OCI-LY3 (cell line): Measurements from ENCODE around the gene HSPA9.

Experiments
- H2AFZ ChIP-seq: fragments of 200-600, 300-600 bp; shearing (Covaris generic); 2 replicates; pipeline ENCODE4 v1.6.0; 2014; ENCODE audit warnings: antibody characterized with exemption, low read depth, low read length
- H3K27ac ChIP-seq: fragments of 200-600, 300-600 bp; sonication (generic); 2 replicates; pipeline ENCODE4 v1.5.1; 2014; ENCODE audit warnings: mild to moderate bottlenecking, low read length, moderate library complexity, mixed read lengths
- H3K27me3 ChIP-seq: fragments of 200-600, 300-600 bp; sonication (generic); 2 replicates; pipeline ENCODE4 v1.6.1; 2014; ENCODE audit warnings: low read depth, low read length, mixed read lengths
- H3K36me3 ChIP-seq: fragments of 200-600, 300-600 bp; sonication (generic); replicated peaks from 2 replicates; pipeline ENCODE3; 2014; ENCODE audit warnings: low read depth, low read length, mixed read lengths
- H3K4me1 ChIP-seq: fragments of 300-600, 200-600 bp; sonication (generic); 2 replicates; pipeline ENCODE4 v1.6.1; 2014; ENCODE audit warnings: low read length, mixed read lengths
- H3K4me2 ChIP-seq: fragments of 200-600, 300-600 bp; sonication (generic); 2 replicates; pipeline ENCODE4 v1.6.1; 2014; ENCODE audit warnings: low read length, mixed read lengths
- H3K4me3 ChIP-seq: fragments of 300-600, 200-600 bp; sonication (generic); 2 replicates; pipeline ENCODE4 v1.5.1; 2014; ENCODE audit warnings: antibody characterized with exemption, mild to moderate bottlenecking, low read length, moderate library complexity
- H3K79me2 ChIP-seq: fragments of 300-600, 200-600 bp; shearing (Covaris generic); 2 replicates; pipeline ENCODE4 v1.6.1; 2014; ENCODE audit warnings: mild to moderate bottlenecking, low read length, mixed read lengths
- H3K9ac ChIP-seq: fragments of 300-600, 200-600 bp; shearing (Covaris generic); 2 replicates; pipeline ENCODE4 v1.6.0; 2014; ENCODE audit warnings: mild to moderate bottlenecking, low read length, moderate library complexity
- H3K9me3 ChIP-seq: fragments of 200-600, 300-600 bp; shearing (Covaris generic); 2 replicates; pipeline ENCODE4 v1.6.1; 2014; ENCODE audit warnings: low read length, mixed read lengths; ENCODE audit not compliant: insufficient read depth
- H4K20me1 ChIP-seq: fragments of 200-600, 300-600 bp; sonication (generic); 2 replicates; pipeline ENCODE4 v1.6.1; 2016; ENCODE audit warnings: low read length, mixed read lengths; ENCODE audit not compliant: insufficient read depth
- CTCF ChIP-seq: fragments of 200-600, 300-600 bp; sonication (generic); IDR thresholded peaks from 2 replicates; pipeline ENCODE4 v1.5.1; 2014; ENCODE audit warnings: antibody characterized with exemption, low read length, low read depth
- EZH2phosphoT487 ChIP-seq: fragments of 200-600 bp; shearing (Covaris generic); IDR thresholded peaks from 2 replicates; pipeline ENCODE4 v1.6.1; 2018; ENCODE audit warnings: antibody characterized with exemption, mixed run types, low read depth

The HSPA9 gene

DNA sequence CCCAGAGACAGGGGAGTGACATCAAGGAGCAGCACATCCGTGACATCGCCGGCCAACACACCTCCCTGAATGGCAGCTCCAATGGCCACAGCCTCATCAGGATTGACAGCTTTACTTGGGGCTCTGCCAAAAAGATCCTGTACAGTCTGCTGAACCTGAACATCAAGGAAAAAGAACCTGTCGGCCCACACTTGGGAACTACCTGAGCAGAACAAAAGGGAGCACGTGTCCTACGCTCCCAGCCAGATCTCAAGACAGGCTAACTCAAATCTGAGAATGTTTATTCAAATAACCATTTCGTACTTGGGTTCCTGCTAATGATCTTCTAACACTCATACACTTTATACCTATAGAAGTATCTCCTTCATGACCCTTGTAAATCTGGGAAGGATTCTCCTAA is 15.3 kb downstream of the HSPA9 start:
- H3K4me2 ChIP-seq, result no peak overlapping the region
- H3K4me3 ChIP-seq, result no peak overlapping the region
- H3K4me1 ChIP-seq, result no peaks in the 10 kb centered on the region
- no peak overlapping the region for H3K9ac ChIP-seq
- no peaks in the 10 kb centered on the region for H3K9me3 ChIP-seq
- H3K27me3 ChIP-seq, result no peaks in the 10 kb centered on the region
- no peak overlapping the region for H3K27ac ChIP-seq
- TF ChIP-seq CTCF (no peak), EZH2phosphoT487 (no peak)
- H3K36me3 ChIP-seq, result peaks cover 55% of the 10 kb centered on the region
- H4K20me1 ChIP-seq, result 0 out of 2 replicates have a peak, but pooled peaks cover 2% of the 10 kb centered on the region
- no peak overlapping the region for H2AFZ ChIP-seq
- H3K79me2 ChIP-seq, result peaks cover 33% of the 10 kb centered on the region

- Histone ChIP-seq H3K4me2 (no peak overlapping the region), H3K79me2 (peaks cover 11% of the 10 kb centered on the region), H3K4me1 (no peaks in the 10 kb centered on the region), H3K36me3 (peaks cover 49% of the 10 kb centered on the region), H3K27me3 (no peaks in the 10 kb centered on the region), H3K9ac (no peak overlapping the region), H2AFZ (no peak overlapping the region), H4K20me1 (0 out of 2 replicates have a peak, but pooled peaks cover 2% of the 10 kb centered on the region), H3K27ac (no peak overlapping the region), H3K9me3 (no peaks in the 10 kb centered on the region), H3K4me3 (no peak overlapping the region)
- no peak for TF ChIP-seq EZH2phosphoT487
- TF ChIP-seq CTCF, result no peak
These were observed 17.5 kb downstream of the HSPA9 start for GRCh38 chr5:138557677-138558076.

DNA sequence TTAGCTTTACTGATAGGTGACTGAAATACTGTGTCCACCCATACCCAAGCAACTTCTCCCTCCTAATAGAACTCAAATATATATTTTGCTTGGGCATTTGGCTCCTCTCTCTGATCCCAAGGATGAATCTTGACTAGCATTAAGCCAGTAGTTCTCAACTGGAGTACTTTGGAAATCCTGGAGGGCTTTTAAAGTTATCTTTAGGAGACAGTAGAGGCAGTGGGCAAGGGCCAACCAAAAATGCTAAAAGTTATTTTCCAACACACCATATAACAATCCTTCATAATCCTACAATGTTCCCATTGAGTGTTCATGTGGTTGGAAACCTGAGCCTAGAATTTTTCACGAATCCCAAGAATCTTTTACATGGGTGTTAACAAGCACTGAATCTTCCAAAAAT is 21.1 kb downstream of the HSPA9 start:
- peaks cover 38% of the 10 kb centered on the region for H3K36me3 ChIP-seq
- no peak overlapping the region for H3K4me2 ChIP-seq
- H3K4me3 ChIP-seq, result no peak overlapping the region
- no peaks in the 10 kb centered on the region for H3K27me3 ChIP-seq
- H3K4me1 ChIP-seq, result no peaks in the 10 kb centered on the region
- H2AFZ ChIP-seq, result no peak overlapping the region
- H3K9me3 ChIP-seq, result no peaks in the 10 kb centered on the region
- peaks cover 12% of the 10 kb centered on the region for H3K79me2 ChIP-seq
- 0 out of 2 replicates have a peak, but pooled peaks cover 2% of the 10 kb centered on the region for H4K20me1 ChIP-seq
- TF ChIP-seq EZH2phosphoT487 (no peak), CTCF (no peak)
- no peak overlapping the region for H3K27ac ChIP-seq
- no peak overlapping the region for H3K9ac ChIP-seq

- Histone ChIP-seq H3K4me2 (no peak overlapping the region), H3K9me3 (no peaks in the 10 kb centered on the region), H4K20me1 (no peaks in the 10 kb centered on the region), H3K36me3 (peaks cover 34% of the 10 kb centered on the region), H3K4me3 (no peak overlapping the region), H3K27me3 (no peaks in the 10 kb centered on the region), H3K27ac (no peak overlapping the region), H3K4me1 (no peaks in the 10 kb centered on the region), H2AFZ (no peak overlapping the region), H3K9ac (no peak overlapping the region), H3K79me2 (peaks cover 14% of the 10 kb centered on the region)
- TF ChIP-seq EZH2phosphoT487, result no peak
- no peak for TF ChIP-seq CTCF
These were observed 21.6 kb downstream of the HSPA9 start for GRCh38 chr5:138553437-138554095.
